Airway epithelial cell (primary cell): ENCODE results near the gene PPM1G. TPM values are rescaled to one million over a fixed set of nuclear protein-coding genes. Genes with fewer than 3 reads are reported as not detected.

Experiments used
- total RNA-seq: library from RNA; depleted of rRNA; stranded (reverse); fragments of >200 nt; gene quantifications from 2 replicates; pipeline ENCODE4 v1.2.3, GENCODE V29; 2015

Gene PPM1G, protein sequence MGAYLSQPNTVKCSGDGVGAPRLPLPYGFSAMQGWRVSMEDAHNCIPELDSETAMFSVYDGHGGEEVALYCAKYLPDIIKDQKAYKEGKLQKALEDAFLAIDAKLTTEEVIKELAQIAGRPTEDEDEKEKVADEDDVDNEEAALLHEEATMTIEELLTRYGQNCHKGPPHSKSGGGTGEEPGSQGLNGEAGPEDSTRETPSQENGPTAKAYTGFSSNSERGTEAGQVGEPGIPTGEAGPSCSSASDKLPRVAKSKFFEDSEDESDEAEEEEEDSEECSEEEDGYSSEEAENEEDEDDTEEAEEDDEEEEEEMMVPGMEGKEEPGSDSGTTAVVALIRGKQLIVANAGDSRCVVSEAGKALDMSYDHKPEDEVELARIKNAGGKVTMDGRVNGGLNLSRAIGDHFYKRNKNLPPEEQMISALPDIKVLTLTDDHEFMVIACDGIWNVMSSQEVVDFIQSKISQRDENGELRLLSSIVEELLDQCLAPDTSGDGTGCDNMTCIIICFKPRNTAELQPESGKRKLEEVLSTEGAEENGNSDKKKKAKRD
- 114 and 115 TPM in 2 replicates for total RNA-seq

GRCh38 chr2:27409321-27410073 lies at the start of gene PPM1G:
PPM1G (minus strand) TSS chr2:27409591; CDS start chr2:27409422, 169 bp downstream.

DNA sequence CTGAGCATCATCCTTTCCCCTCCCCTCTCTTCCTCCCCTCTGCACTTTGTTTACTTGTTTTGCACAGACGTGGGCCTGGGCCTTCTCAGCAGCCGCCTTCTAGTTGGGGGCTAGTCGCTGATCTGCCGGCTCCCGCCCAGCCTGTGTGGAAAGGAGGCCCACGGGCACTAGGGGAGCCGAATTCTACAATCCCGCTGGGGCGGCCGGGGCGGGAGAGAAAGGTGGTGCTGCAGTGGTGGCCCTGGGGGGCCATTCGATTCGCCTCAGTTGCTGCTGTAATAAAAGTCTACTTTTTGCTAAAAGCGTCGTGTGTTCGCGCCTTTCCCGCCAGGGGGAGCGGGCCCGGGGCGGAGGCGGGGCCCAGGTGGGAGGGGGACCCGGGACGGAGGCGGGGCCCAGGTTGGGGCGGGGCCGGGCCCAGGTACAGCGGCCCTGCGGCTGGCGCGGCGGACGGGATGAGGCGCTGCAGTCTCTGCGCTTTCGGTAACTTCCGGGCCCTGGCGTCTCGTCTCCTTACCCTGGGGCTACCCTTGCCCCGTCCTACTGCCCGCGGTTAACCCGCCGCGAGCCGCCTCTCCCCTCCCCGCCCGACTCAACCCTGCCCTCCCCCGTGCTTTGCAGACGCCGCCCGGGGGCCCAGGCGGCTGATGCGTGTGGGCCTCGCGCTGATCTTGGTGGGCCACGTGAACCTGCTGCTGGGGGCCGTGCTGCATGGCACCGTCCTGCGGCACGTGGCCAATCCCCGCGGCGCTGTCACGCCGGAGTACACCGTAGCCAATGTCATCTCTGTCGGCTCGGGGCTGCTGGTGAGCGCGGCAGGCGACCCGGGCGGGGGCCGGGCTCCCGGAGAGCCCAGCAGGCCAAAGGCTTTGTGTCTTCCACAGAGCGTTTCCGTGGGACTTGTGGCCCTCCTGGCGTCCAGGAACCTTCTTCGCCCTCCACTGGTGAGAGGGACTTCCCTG lies 32.8 kb upstream of the PPM1G start, which contains the start of gene KRTCAP3:
Gene KRTCAP3, plus strand, starts transcription at position 424 of the 962 bp plus-strand sequence. Its CDS starts 32 bp downstream, at position 456.

GRCh38 chr2:27428213-27428977 lies 19.0 kb upstream of the PPM1G start, which contains the start of gene NRBP1:
NRBP1 (plus strand) TSS chr2:27428631; CDS start chr2:27433274, 4,643 bp downstream.

DNA sequence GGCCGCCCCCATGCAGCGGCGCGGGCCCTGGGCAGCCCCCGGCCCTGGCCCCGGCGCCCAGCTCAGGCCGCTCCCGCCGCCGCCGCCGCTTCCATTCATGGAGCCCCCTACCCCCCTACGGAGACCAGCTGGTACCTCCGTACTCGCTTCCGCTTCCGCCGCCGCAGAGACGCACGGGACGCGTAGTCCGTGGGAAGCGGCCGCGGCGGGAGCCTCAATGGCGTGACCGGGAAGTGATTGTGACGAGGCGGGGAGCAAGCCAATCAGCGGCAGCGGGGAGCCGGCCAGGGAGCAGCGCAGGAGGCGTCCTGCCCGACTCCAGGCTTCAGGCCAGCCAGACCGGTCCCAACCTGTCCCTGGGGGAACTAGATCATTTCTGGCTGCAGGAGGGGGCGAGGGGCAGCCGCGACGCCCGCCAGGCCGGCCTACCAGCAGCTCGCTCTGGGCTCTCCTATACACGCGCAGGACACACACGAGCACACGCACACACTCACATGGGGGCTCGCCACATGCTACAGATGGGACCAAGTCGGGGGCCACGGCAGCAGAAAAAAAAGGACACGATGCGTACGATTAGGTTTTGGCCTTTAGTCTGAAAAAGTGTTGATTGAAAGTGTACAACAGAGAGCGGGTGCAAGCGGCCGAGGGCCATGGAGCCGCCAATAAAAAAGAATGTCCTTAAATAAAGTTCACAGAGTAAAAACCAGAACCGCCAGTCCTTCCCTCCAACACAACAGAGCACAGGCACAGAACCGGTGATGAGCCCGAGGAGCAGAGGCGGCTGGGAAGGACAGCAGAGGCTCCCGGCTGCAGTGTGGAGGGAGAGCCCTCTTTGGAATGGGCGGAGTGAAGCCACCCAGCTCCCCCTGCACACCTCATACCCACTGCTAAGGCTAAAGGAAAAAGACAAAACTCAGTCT lies 28.5 kb downstream of the PPM1G start, which contains the start of gene ZNF513:
Gene ZNF513, minus strand, starts transcription at position 109 of the 920 bp plus-strand sequence. CDS start 208 bp downstream, outside the sequence.

GRCh38 chr2:27370026-27370815 lies 39.2 kb downstream of the PPM1G start, which contains the start of the genes EIF2B4 and SNX17:
EIF2B4 (minus strand) TSS chr2:27370338; CDS start chr2:27370314, 24 bp downstream.
SNX17 (plus strand) TSS chr2:27370616; CDS start chr2:27370744, 128 bp downstream.

DNA sequence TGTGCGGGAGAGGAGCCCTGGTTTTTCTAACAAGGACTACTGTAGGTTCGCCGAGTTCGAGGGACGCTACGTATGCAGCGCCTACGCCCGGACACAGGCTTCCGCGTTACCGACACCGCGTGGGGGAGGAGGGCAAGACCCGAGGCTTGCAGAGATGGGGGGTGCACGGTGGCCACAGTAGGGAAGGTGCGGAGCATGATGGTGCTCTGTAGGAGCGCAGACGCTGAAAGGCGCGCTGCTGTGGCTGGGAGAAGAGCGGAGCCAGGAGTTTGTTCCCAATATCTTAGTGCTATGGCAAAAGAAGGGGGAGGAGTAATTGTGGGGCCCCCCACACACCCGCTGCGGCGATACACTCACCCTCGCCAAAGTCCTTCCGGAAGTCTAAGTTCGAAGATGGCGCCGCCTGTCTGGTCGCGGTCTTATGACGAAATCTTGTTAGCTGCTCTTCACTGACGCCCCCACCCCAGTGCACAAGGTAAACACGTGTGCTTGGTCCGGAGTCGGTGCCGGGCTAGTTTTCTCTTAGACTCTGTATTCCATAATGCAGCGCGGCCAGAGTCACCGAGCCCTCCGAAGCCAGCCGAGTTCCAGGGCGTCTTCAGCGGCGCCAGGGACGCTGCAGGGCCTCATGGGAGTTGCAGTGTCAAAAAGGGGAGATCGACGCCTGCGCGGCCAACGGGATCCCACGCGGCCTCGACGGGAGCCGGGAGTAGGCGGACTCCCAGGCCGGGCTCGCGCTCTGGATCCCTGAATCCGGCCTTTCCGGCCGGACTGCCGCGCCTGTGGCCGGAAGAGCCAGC lies 52.8 kb downstream of the PPM1G start, which contains the start of gene GTF3C2:
Gene GTF3C2, minus strand, starts transcription at position 383 of the 800 bp plus-strand sequence. CDS start 13,210 bp downstream, outside the sequence.

Other genes with a start within 250 kb of the PPM1G start
- gene ATRAID, start 197.6 kb downstream of the PPM1G start, total RNA-seq, result 120 and 148 TPM in 2 replicates
- gene SLC5A6, start 197.3 kb downstream of the PPM1G start, total RNA-seq, result 29.6 and 40.1 TPM in 2 replicates
- 43.7 and 51.4 TPM in 2 replicates for gene CAD, start 192.2 kb downstream of the PPM1G start, total RNA-seq
- not detected in 2 replicates for gene SLC30A3, start 146.5 kb downstream of the PPM1G start, total RNA-seq
- gene DNAJC5G, start 134.2 kb downstream of the PPM1G start, total RNA-seq, result not detected in 2 replicates
- gene TRIM54, start 127.2 kb downstream of the PPM1G start, total RNA-seq, result not detected in 2 replicates
- gene UCN, start 101.1 kb downstream of the PPM1G start, total RNA-seq, result 0.49 and 1.7 TPM in 2 replicates
- gene MPV17, start 86.5 kb downstream of the PPM1G start, total RNA-seq, result 73.2 and 88.3 TPM in 2 replicates
- 38.6 and 48.0 TPM in 2 replicates for gene GTF3C2, start 52.8 kb downstream of the PPM1G start, total RNA-seq
- gene EIF2B4, start 39.3 kb downstream of the PPM1G start, total RNA-seq, result 35.3 and 37.6 TPM in 2 replicates
- gene SNX17, start 39.0 kb downstream of the PPM1G start, total RNA-seq, result 86.1 and 106 TPM in 2 replicates
- 9.1 and 11.0 TPM in 2 replicates for gene ZNF513, start 28.9 kb downstream of the PPM1G start, total RNA-seq
- 64.1 and 83.3 TPM in 2 replicates for gene NRBP1, start 19.0 kb upstream of the PPM1G start, total RNA-seq
- 44.1 and 86.7 TPM in 2 replicates for gene KRTCAP3, start 32.8 kb upstream of the PPM1G start, total RNA-seq
- gene IFT172, start 80.2 kb upstream of the PPM1G start, total RNA-seq, result 8.2 and 9.2 TPM in 2 replicates
- 9.7 and 12.5 TPM in 2 replicates for gene FNDC4, start 85.6 kb upstream of the PPM1G start, total RNA-seq
- gene GCKR, start 87.2 kb upstream of the PPM1G start, total RNA-seq, result not detected in 2 replicates
- gene ZNF512, start 173.5 kb upstream of the PPM1G start, total RNA-seq, result 14.7 and 22.4 TPM in 2 replicates
- gene CCDC121, start 219.4 kb upstream of the PPM1G start, total RNA-seq, result 0.21 and 0.74 TPM in 2 replicates
- 27.7 and 33.7 TPM in 2 replicates for gene GPN1, start 219.5 kb upstream of the PPM1G start, total RNA-seq